Astrocyte of the cerebellum (primary cell): ENCODE data around the gene RIN2.

Experiments used
- DNase-seq: peaks from one replicate; pipeline ENCODE4 v3.0.0-alpha.2; 2011; ENCODE audit warnings: low read depth
- H3K4me3 ChIP-seq: 2 replicates; pipeline ENCODE4 v1.5.1; 2011; ENCODE audit warnings: mild to moderate bottlenecking, low read depth, low read length, moderate library complexity
- CTCF ChIP-seq: IDR thresholded peaks from 2 replicates; pipeline ENCODE4 v1.5.1; 2012; ENCODE audit warnings: low read length, low read depth, moderate library complexity, mild to moderate bottlenecking; ENCODE audit errors: missing control alignments
- in situ Hi-C: cut with HindIII; loops from 2 replicates; pipeline ENCODE4 v1.10.0; 2017; ENCODE audit warnings: low sequenced_read_pairs

The RIN2 gene

GRCh38 chr20:19769507-19769906, 11.4 kb downstream of the RIN2 start:
- no peak overlapping the region for H3K4me3 ChIP-seq
- no peak for DNase-seq
- in situ Hi-C loops: no loop called here
- no peak for TF ChIP-seq CTCF

GRCh38 chr20:19770375-19770774, 12.3 kb downstream of the RIN2 start:
- in situ Hi-C loops: no loop called here

GRCh38 chr20:19771031-19771430, 13.0 kb downstream of the RIN2 start:
- in situ Hi-C loops: no loop called here
- no peak for DNase-seq

More at GRCh38 chr20:19770375-19770774, 12.3 kb downstream of the RIN2 start:
- no peak for DNase-seq
- no peak overlapping the region for H3K4me3 ChIP-seq
- no peak for TF ChIP-seq CTCF

GRCh38 chr20:19773471-19773870, 15.4 kb downstream of the RIN2 start:
- in situ Hi-C loops: no loop called here
- no peak for TF ChIP-seq CTCF
- DNase-seq: no peak
- no peak overlapping the region for H3K4me3 ChIP-seq

More at GRCh38 chr20:19771031-19771430, 13.0 kb downstream of the RIN2 start:
- H3K4me3 ChIP-seq: no peak overlapping the region
- TF ChIP-seq CTCF: no peak

- in situ Hi-C loops: no loop called here
- TF ChIP-seq CTCF: no peak
- H3K4me3 ChIP-seq: no peak overlapping the region
- no peak for DNase-seq
Observed at GRCh38 chr20:19774135-19774933, 16.3 kb downstream of the RIN2 start.

GRCh38 chr20:19775353-19776253, 17.5 kb downstream of the RIN2 start:
- no peak for TF ChIP-seq CTCF
- in situ Hi-C loops: no loop called here
- DNase-seq: no peak

More at GRCh38 chr20:19775353-19776253, 17.5 kb downstream of the RIN2 start:
- no peak overlapping the region for H3K4me3 ChIP-seq
